HG02870 (cell line): Measurements from ENCODE around the gene BCAS3.
"Not testable (repeated sequence)": the region's sequence is repeated elsewhere in the genome, so short reads cannot be mapped to it uniquely, and the experiment has no call there.

ENCODE experiments used
- ATAC-seq: cut with Tn5 transposase; IDR thresholded peaks from one replicate; pipeline ENCODE4 v1.9.1; 2021; ENCODE audit warnings: mild to moderate bottlenecking, moderate library complexity; ENCODE audit not compliant: unreplicated experiment

BCAS3 gene

DNA sequence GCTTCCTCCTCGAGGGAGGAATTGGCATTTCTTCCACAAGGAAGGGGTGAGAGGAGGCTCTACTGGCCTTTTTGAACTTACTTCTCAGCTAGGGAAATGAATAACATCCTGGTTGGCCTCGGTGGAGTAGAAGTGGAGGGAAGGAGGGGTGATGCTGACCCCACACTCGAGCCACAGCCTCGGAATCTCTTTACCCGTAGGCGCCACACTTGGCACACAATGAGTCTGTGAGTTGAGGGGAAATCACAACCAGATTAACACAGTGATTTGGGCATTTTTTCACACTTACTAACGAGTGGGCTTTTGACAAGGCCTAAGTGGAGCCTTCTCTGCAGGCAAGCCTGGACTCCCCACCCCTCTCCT is 674.7 kb downstream of the BCAS3 start:
- no peak for ATAC-seq

DNA sequence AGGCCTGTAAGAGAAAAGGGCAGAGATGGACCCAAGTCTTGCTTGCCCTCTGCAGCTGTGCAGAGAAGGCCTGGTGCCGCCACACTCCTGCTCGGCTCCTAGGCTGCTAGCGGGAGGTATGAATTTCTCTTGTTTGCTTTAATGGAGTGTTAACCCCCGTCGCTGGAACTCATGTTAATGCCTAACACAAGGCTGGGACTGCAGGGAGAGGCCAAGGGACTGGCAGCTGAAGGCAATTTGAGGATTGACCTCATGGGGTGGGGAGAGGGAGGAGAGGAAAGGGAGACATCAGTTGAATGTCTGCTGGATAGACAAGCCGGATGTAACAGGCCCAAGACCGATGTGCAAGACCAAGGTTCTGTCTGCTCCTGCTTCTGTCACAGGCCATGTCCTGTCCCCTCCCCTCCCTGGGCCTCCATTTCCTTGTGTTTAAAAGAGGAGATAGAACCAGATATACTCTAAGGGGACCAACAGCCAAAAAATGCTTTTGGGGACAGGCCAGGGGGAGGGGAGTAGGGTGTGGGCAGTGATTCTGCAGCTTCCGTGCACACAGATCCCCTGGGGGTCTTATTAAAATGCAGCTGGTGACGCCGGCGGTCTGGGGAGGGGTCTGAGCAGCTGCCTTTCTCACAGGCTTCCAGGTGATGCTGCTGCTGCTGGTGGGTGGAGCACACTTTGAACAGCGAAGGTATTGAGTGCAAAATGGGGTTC is 675.3 kb downstream of the BCAS3 start:
- no peak for ATAC-seq

- no peak for ATAC-seq
Measured at GRCh38 chr17:61353615-61354014, 676.0 kb downstream of the BCAS3 start.

- no peak for ATAC-seq
Measured at GRCh38 chr17:61354895-61355874, 677.5 kb downstream of the BCAS3 start.

DNA sequence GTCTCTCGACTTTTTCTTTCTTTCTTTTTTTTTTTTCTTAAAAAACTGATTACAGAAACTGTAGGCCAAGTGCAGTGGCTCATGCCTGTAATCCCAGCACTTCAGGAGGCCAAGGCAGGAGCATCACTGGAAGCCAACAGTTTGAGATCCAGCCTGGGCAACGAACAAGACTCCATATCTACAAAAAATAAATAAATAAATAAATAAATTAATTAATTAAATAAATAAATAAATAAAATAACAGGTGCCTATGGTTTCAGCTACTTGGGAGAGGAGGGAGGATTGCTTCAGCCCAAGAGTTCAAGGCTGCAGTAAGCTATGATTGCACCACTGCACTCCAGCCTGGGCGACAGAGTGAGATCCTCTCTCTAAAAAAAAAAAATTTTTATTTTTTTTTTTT is 679.4 kb downstream of the BCAS3 start:
- ATAC-seq: not testable (repeated sequence)

GRCh38 chr17:61359513-61359912 is 681.9 kb downstream of the BCAS3 start:
- ATAC-seq: not testable (repeated sequence)

DNA sequence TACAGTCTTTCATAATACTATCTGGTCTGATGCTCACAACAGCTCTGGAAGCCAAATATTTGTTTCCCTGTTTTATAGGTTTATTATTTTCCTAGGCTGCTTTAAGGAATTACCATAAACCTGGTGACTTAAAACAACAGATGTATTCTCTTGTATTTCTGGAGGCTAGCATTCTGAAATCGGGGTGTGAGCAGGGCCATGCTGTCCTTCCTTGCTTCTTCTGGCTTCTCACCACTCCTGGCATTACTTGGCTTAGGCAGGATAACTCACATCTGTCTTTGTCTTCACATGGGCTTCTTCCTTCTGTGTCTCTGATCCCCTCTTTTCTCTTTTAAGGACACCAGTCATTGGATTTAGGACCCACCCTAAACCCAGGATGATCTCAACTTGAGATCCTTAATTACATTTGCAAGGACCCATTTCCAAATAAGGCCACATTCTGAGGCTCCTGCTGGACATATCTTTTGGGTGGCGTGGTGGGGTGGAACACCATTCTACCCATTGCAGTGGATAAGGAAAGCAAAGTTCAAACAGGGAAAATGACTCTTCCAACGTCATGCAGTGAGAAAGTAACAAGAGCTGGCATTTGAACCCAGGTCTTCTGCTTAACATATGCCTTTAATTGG is 682.8 kb downstream of the BCAS3 start:
- no peak for ATAC-seq

GRCh38 chr17:61361084-61361483 is 683.4 kb downstream of the BCAS3 start:
- ATAC-seq: no peak

GRCh38 chr17:61362396-61362795 is 684.7 kb downstream of the BCAS3 start:
- ATAC-seq: no peak

DNA sequence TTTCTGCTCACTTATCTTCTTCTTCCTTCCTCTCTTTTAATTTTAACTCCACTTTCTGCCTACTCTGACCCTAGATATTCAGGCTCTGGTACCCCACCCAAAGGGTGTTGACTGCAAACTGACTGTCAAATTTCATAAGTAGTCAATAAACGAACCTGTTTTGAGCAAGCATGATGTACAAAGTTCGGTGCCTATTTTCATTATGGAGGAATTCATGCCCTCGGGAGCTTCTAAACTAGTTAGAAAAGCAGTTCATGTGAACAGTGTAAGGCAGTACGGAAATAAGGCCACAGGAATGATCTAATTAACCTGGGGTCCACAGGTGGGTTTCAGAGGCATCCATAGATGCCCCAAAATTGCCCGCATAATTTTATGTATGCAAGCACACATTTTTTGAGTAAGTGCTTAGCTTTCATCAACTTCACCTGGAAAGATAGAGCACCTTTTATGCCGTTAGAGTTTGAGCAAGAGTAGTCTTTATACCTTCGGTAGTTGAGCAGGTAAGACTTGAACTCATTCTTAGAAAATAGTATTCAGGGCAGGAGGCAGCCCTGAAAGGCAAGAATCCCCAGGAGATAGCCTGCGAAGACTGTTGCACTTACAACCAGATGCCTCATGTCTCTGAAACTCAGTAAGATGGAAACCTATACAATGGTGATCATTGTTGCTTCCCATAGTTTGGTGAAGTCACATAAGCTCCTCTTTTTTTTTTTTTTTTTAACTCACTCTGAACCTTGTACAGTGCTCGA is 685.4 kb downstream of the BCAS3 start:
- ATAC-seq: no peak

- no peak for ATAC-seq
Measured at GRCh38 chr17:61363601-61364462, 686.2 kb downstream of the BCAS3 start.

DNA sequence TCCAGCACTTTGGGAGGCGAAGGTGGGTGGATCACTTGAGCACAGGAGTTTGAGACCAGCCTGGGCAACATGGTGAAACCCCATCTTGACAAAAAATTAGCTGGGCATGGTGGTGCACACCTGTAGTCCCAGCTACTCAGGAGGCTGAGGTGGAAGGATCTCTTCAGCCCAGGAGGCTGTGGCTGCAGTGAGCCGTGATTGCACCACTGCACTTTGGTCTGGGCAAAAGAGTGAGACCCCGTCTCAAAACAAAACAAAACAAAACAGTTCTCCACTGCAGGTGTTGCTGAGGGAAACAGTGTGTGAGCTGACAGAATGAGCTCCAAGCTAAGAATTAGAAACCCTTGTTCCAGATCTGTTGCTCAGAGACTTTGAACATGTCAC is 686.8 kb downstream of the BCAS3 start:
- no peak for ATAC-seq

DNA sequence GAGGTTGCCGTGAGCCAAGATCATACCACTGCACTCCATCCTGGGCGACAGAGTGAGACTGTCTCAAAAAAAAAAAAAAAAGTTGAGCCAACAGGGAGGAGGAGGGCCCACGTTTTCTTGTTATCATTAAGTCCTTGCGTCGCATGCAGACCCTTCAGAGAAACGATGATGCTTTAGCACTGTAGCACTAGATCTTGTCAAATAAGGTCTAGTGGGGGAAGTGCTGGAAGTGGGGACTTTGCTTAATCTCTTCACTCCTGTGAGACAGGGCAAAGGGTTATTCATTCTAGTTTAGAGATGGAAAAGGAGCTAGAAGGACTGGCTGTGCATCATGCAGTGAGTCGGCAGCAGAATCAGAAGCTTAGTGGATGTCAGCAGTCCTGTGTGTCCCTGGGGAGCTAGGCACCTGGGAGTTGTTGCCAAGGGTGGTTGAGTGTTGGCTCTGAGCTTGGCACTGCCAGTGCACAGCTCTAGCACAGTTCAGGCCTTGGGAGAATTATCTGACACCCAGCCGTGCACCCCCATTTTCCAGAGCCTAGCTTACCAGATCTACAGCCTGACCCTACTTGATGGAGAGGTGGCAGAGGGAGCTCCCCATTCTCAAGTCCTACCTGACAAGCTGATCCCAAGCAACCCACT is 688.5 kb downstream of the BCAS3 start:
- no peak for ATAC-seq

DNA sequence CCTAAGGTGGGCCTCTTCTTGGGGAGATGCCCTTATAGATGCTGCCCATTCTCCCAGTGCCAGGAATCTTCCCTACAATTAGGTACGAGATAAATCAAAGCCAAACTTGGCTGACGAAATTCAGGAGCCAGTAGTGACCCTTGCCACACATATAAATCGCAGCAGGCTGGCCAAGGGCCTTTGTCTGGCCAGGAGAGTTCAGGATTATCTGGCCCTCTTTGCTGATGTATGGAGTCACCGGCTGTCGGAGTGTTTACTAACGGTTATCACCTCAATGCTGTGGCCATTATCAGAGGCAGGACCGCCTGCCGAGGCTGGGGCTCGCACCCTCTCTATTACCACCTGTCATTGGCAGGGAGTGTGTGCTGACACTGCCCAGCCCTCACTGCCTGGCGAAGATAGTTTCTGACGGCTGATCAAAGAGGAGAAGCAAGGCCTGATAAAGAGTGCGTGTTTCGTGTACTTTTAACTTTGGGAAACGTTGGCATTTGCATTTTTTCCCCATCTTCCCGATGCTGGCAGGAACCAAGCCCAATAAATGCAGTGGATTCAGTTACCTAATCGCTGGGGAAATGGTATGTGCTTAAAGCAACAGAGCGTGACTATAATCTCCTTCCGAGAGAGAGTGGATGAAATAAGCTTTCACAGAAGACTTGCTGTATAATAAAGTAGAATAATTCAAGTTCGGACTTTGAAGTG is 689.2 kb downstream of the BCAS3 start:
- no peak for ATAC-seq

GRCh38 chr17:61368049-61368831 is 690.6 kb downstream of the BCAS3 start:
- ATAC-seq: no peak

DNA sequence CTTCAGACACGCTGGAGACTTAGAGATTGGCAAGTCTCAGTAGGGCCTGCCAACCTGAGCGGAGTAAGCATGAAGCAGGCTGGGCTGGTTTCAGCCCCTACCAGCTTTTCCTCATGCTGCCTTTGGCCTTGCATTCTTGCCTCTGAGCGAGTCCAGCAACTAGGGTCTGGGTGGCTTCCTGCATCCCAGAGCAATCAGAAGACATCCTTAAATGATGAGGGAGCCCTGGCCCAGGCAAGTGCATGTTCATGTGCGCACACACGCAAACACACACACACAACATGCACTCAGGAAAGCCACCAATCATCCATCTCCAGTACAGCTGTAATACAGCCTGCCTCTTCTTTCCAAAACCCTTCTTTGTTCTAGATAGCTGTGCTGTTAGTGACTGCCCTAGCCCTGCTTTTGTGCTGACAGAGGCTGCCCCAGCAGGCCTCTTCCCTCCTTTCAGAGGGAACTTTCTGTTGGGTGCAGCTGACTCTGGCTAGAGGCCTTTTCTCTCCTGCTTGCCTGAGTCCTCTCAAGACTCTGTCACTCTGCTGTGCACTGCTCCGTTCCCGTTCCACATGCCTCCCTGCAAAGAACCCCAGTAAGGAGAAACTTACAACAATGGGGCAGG is 691.3 kb downstream of the BCAS3 start:
- no peak for ATAC-seq

DNA sequence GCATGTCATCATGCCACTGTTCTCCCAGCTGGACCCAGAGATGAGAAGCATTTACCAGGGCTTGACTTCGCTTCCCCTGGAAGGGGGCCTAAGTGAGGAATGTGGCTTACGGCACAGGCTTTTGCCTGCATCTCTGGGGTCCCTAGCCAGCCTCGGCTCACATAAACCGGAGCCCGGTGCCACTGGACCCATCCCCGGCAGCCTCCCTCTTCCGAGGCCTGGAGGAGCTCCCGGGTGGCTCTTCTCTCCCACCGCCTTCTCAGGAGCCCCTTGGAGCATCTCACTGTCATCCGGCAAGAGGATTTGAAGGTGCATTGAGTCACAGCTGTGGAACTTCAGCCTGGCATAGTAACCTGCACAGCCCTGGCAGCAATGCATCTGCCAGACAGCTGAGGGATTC is 692.1 kb downstream of the BCAS3 start:
- no peak for ATAC-seq

GRCh38 chr17:61371179-61371578 is 693.5 kb downstream of the BCAS3 start:
- no peak for ATAC-seq
